HEK293 (cell line): ENCODE results near the gene UBE2J2.

Source experiments
- CTCF ChIA-PET: fragments of 350-600 bp; formaldehyde crosslinking; extraction: SDS; loops from one replicate; lab custom pipeline; 2021; ENCODE audit warnings: antibody characterized with exemption; lab: Yijun Ruan, JAX
- POLR2A ChIA-PET: fragments of 300-600 bp; formaldehyde crosslinking; extraction: SDS; loops from one replicate; lab custom pipeline; 2020; ENCODE audit warnings: antibody characterized with exemption, inconsistent platforms; lab: Yijun Ruan, JAX
- H3K27ac ChIP-seq: fragments of 200-500 bp; sonication (Bioruptor generic); 2 replicates; pipeline ENCODE4 v1.5.1; 2014; ENCODE audit warnings: low read depth, low read length, control low read depth, inconsistent platforms; ENCODE audit errors: extremely low read depth
- H3K36me3 ChIP-seq, 2 experiments: fragments of 200-500 bp in 1 of 2; sonication (Bioruptor generic) in 1 of 2; 1 replicate in 1 of 2; 2 replicates in 1 of 2; pipeline ENCODE4 v1.5.1; 2014 to 2017; ENCODE audit warnings: inconsistent platforms in 2 of 2, low read length in 2 of 2; ENCODE audit not compliant: control insufficient read depth in 2 of 2, insufficient read depth in 1 of 2
- H3K4me1 ChIP-seq: fragments of 200-500 bp; sonication (Bioruptor generic); 2 replicates; pipeline ENCODE4 v1.5.1; 2014; ENCODE audit warnings: mild to moderate bottlenecking, low read length, inconsistent platforms; ENCODE audit not compliant: control insufficient read depth, insufficient read depth
- H3K4me3 ChIP-seq: 2 replicates; pipeline ENCODE4 v1.5.1; 2011; ENCODE audit warnings: low read depth, mild to moderate bottlenecking, control low read depth, low read length, moderate library complexity
- H3K9me3 ChIP-seq: fragments of 200-500 bp; sonication (Bioruptor generic); 2 replicates; pipeline ENCODE4 v1.5.1; 2014; ENCODE audit warnings: low read depth, low read length, inconsistent platforms; ENCODE audit not compliant: control insufficient read depth, insufficient read depth
- BCL11A ChIP-seq: fragments of 450-650 bp; formaldehyde crosslinking; IDR thresholded peaks from 2 replicates; pipeline ENCODE4 v1.5.1; 2016; ENCODE audit warnings: low read depth, missing biosample characterization, missing genetic modification characterization
- GLIS2 ChIP-seq: fragments of 450-650 bp; formaldehyde crosslinking; IDR thresholded peaks from 2 replicates; pipeline ENCODE4 v1.5.1; 2016; ENCODE audit warnings: missing biosample characterization, missing genetic modification characterization
- KLF17 ChIP-seq: fragments of 450-650 bp; formaldehyde crosslinking; IDR thresholded peaks from 2 replicates; pipeline ENCODE4 v1.5.1; 2016; ENCODE audit warnings: missing biosample characterization, missing genetic modification characterization
- KLF7 ChIP-seq: fragments of 450-650 bp; formaldehyde crosslinking; IDR thresholded peaks from 2 replicates; pipeline ENCODE4 v1.5.1; 2016; ENCODE audit warnings: missing biosample characterization, missing genetic modification characterization, borderline replicate concordance
- PATZ1 ChIP-seq: fragments of 450-650 bp; formaldehyde crosslinking; IDR thresholded peaks from 2 replicates; pipeline ENCODE4 v1.5.1; 2016; ENCODE audit warnings: missing biosample characterization, missing genetic modification characterization
- SALL2 ChIP-seq: fragments of 450-650 bp; formaldehyde crosslinking; IDR thresholded peaks from 2 replicates; pipeline ENCODE4 v1.5.0; 2017; ENCODE audit warnings: missing biosample characterization, mild to moderate bottlenecking, missing genetic modification characterization, borderline replicate concordance
- SCRT1 ChIP-seq: fragments of 450-650 bp; formaldehyde crosslinking; IDR thresholded peaks from 2 replicates; pipeline ENCODE4 v1.5.1; 2016; ENCODE audit warnings: missing biosample characterization, missing genetic modification characterization, borderline replicate concordance
- WT1 ChIP-seq: fragments of 450-650 bp; formaldehyde crosslinking; IDR thresholded peaks from 2 replicates; pipeline ENCODE4 v1.5.1; 2016; ENCODE audit warnings: missing biosample characterization, missing genetic modification characterization
- ZFP69B ChIP-seq: fragments of 450-650 bp; formaldehyde crosslinking; IDR thresholded peaks from 2 replicates; pipeline ENCODE4 v1.5.1; 2016; ENCODE audit warnings: missing biosample characterization, missing genetic modification characterization
- ZNF112 ChIP-seq: fragments of 450-650 bp; formaldehyde crosslinking; IDR thresholded peaks from 2 replicates; pipeline ENCODE4 v1.5.0; 2017; ENCODE audit warnings: missing biosample characterization, missing genetic modification characterization
- ZNF114 ChIP-seq: fragments of 450-650 bp; formaldehyde crosslinking; IDR thresholded peaks from 2 replicates; pipeline ENCODE4 v1.5.0; 2017; ENCODE audit warnings: missing biosample characterization, missing genetic modification characterization
- ZNF121 ChIP-seq: fragments of 450-650 bp; formaldehyde crosslinking; IDR thresholded peaks from 2 replicates; pipeline ENCODE4 v1.5.1; 2016; ENCODE audit warnings: missing biosample characterization, missing genetic modification characterization
- ZNF133 ChIP-seq: fragments of 450-650 bp; formaldehyde crosslinking; IDR thresholded peaks from 2 replicates; pipeline ENCODE4 v1.5.1; 2016; ENCODE audit warnings: missing biosample characterization, missing genetic modification characterization
- ZNF138 ChIP-seq: fragments of 450-650 bp; formaldehyde crosslinking; IDR thresholded peaks from 2 replicates; pipeline ENCODE4 v1.5.1; 2016; ENCODE audit warnings: missing biosample characterization, missing genetic modification characterization, borderline replicate concordance
- ZNF16 ChIP-seq: fragments of 450-650 bp; formaldehyde crosslinking; IDR thresholded peaks from 2 replicates; pipeline ENCODE4 v1.5.1; 2016; ENCODE audit warnings: low read depth, missing biosample characterization, missing genetic modification characterization
- ZNF24 ChIP-seq: fragments of 450-650 bp; formaldehyde crosslinking; IDR thresholded peaks from 2 replicates; pipeline ENCODE4 v1.5.1; 2016; ENCODE audit warnings: missing biosample characterization, missing genetic modification characterization
- ZNF335 ChIP-seq: fragments of 450-650 bp; formaldehyde crosslinking; conservative IDR thresholded peaks from 2 replicates; pipeline ENCODE4 v1.5.1; 2016; ENCODE audit warnings: missing biosample characterization, missing genetic modification characterization
- ZNF416 ChIP-seq: fragments of 450-650 bp; formaldehyde crosslinking; IDR thresholded peaks from 2 replicates; pipeline ENCODE4 v1.5.1; 2016; ENCODE audit warnings: missing biosample characterization, missing genetic modification characterization
- ZNF501 ChIP-seq: fragments of 450-650 bp; formaldehyde crosslinking; IDR thresholded peaks from 2 replicates; pipeline ENCODE4 v1.5.1; 2016; ENCODE audit warnings: missing biosample characterization, missing genetic modification characterization
- ZNF76 ChIP-seq: fragments of 450-650 bp; formaldehyde crosslinking; IDR thresholded peaks from 2 replicates; pipeline ENCODE4; 2016; ENCODE audit warnings: low read depth, missing biosample characterization, missing genetic modification characterization, borderline replicate concordance
- ZXDB ChIP-seq: fragments of 450-650 bp; formaldehyde crosslinking; IDR thresholded peaks from 2 replicates; pipeline ENCODE4 v1.5.1; 2016; ENCODE audit warnings: missing biosample characterization, missing genetic modification characterization

UBE2J2 gene

DNA sequence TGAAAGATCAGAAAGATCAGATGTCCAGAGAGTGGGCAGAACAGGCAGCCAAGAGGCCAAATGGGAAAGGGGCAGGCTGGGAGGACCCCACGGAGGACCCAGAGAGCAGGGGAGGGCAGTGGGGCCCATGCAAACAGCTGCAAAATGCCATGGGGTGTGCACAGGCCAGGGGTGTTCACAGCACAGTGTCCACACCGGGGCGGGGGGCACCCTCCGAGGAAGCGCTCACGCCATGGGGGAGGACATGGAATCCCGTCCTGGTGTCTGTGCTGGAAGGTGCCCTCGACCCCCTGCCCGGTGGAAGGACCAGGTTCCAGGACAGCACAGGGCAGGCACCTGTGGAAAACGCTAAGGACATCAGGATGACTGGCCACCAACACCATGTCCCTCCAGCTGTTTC is 49.3 kb upstream of the UBE2J2 start:
- H3K36me3 ChIP-seq: peaks cover under 1 to 60% of the 10 kb centered on the region in 2 experiments; a peak in 2 of 3 replicates
- H3K9me3 ChIP-seq: no peaks in the 10 kb centered on the region
- peak overlapping the region; percentile 1; the same call in 1 of the 2 replicates for H3K4me3 ChIP-seq
- 0 out of 2 replicates have a peak, but pooled peaks have one; percentile 22 for TF ChIP-seq GLIS2
- TF ChIP-seq ZFP69B: no peak
- no peak for TF ChIP-seq SCRT1 (tag by site-specific recombination)
- no peak for TF ChIP-seq ZNF133 (tag by site-specific recombination)
- TF ChIP-seq PATZ1 (tag by site-specific recombination): 0 out of 2 replicates have a peak, but pooled peaks have one; percentile 18
- peak; percentile 69 for TF ChIP-seq ZNF335 (tag by site-specific recombination)
- TF ChIP-seq, all 188 proteins: peak for 3
- ChIA-PET POLR2A (interaction anchor here (0.6 kb wide), 1 partner anchor 252 kb away, joined by 4 read pairs; no protein-coding TSS in a partner anchor), CTCF (no interaction called here)
- no peak overlapping the region for H3K27ac ChIP-seq
- peaks cover 19% of the 10 kb centered on the region for H3K4me1 ChIP-seq

GRCh38 chr1:1322418-1322817 is 48.8 kb upstream of the UBE2J2 start:
- Histone ChIP-seq H3K9me3 (no peaks in the 10 kb centered on the region), H3K4me3 (no peak overlapping the region)
- TF ChIP-seq ZNF416 (no peak), ZNF112 (tag by site-specific recombination) (no peak), WT1 (tag by site-specific recombination) (no peak), ZXDB (no peak), SALL2 (tag by site-specific recombination) (no peak), ZNF114 (tag by site-specific recombination) (no peak), ZNF76 (no peak), ZNF138 (tag by site-specific recombination) (no peak), ZNF16 (tag by site-specific recombination) (no peak), ZNF121 (no peak), KLF17 (tag by site-specific recombination) (no peak), ZNF24 (tag by site-specific recombination) (no peak), KLF7 (no peak)
- TF ChIP-seq, all 188 proteins: peak for 0
- CTCF ChIA-PET: no interaction called here
- POLR2A ChIA-PET: no interaction called here
- H3K27ac ChIP-seq: no peak overlapping the region
- H3K4me1 ChIP-seq: peaks cover 24% of the 10 kb centered on the region
- peaks cover 6 to 57% of the 10 kb centered on the region in 2 experiments; a peak in 2 of 3 replicates for H3K36me3 ChIP-seq

- TF ChIP-seq BCL11A (tag by site-specific recombination) (0 out of 2 replicates have a peak, but pooled peaks have one; percentile 3), ZNF501 (tag by site-specific recombination) (no peak)
- H3K4me3 ChIP-seq: no peak overlapping the region
- peaks cover 24% of the 10 kb centered on the region for H3K4me1 ChIP-seq
- peaks cover 14 to 54% of the 10 kb centered on the region in 2 experiments for H3K36me3 ChIP-seq
- ChIA-PET POLR2A (no interaction called here), CTCF (interaction anchor here (0.6 kb wide), 1 partner anchor 203 kb away, joined by 4 read pairs; no protein-coding TSS in a partner anchor)
- H3K9me3 ChIP-seq: no peaks in the 10 kb centered on the region
- H3K27ac ChIP-seq: no peak overlapping the region
Measured at GRCh38 chr1:1321477-1321876, 47.8 kb upstream of the UBE2J2 start.
